NCI-H526 (cell line): ENCODE data around the gene COL18A1.

Experiments
- DNase-seq, 2 experiments: peaks; one replicate each; lab custom pipeline; 2025; lab: John Stamatoyannopoulos, UW

Gene COL18A1

GRCh38 chr21:45468971-45469272, 64.0 kb downstream of the COL18A1 start:
- DNase-seq, result no peak

- DNase-seq, result no peak
Observed at GRCh38 chr21:45469273-45470086, 64.5 kb downstream of the COL18A1 start.

GRCh38 chr21:45470087-45470515, 65.1 kb downstream of the COL18A1 start:
- DNase-seq, result no peak

GRCh38 chr21:45470773-45471524, 66.0 kb downstream of the COL18A1 start:
- no peak for DNase-seq

GRCh38 chr21:45471525-45472221, 66.7 kb downstream of the COL18A1 start:
- no peak for DNase-seq

DNA sequence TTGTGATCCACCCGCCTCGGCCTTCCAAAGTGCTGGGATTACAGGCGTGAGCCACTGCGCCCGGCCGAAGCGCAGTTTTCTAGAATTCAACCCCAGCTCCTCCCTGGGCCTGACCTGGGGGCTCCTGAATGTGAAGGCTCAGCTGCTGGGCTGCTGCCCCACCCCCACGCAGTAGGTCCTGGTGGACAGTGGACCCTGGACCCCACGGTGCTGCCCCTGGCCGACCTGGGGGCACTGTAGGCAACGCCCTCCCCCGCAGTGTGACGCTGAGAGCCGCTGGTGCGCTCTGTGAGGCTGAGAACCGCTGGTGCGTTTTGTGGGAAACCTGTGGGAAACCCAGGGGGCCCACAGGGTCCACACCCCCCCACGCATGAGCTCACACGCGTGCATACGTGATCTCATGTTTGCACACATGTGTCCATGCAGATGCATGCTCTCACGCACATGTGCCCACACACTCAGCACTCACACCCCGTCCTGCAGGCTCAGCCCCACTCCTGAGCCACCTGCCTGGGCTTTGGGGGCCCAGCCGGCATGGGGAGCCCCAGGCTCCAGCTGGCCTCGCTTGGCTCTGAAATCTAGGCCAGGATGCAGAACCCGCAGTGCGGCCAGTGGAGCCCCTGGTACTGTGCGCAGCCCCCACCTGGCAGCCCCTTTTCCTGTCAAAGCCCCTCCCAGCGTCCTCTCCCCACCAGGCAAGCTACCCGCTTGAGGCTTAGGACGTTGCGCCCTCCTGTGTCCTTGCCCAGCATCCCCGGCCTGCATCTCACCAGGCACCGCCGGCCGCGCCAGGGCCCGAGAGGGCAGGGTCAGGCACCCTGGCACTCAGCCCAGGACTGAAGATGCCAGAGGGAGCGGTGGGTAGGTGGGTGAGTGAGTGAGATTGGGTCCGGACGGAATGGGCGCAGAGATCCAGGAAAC, 67.7 kb downstream of the COL18A1 start:
- DNase-seq, result no peak

DNA sequence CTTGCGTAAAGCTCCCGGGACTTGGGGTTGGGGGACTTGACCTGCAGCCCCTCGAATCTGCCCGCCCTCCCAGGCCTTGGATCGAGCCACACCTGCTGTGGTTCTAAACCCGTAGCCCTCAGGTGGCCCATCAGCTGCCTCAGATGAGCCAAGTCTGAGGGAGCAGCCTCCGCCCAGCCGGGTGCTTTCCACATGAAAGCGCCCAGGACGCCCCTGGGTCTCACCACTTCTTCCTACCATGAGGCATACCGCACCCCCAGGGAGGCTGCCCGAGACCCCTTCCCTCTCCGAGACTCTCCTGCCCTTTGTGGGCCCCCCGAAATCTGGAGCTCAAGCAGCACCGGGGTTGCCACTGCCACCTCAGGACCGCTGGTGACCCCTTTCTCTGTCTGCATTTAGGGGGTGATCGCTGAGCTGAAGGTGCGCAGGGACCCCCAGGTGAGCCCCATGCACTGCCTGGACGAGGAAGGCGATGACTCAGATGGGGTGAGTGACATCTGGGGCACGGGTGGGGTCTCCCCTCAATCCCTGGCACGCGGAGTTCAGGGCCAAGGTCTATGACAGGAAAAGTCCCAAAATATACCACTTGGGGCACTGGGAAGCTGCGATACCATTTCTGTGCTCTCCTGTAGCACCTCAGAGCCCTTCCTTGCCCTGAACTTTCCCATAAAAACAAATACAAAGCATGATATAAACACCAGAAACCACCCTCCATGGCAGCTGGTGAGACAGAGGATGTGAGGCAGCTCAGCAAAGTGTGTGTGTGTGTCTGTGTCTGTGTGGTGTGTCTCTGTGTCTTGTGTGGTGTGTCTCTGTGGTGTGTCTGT, 68.7 kb downstream of the COL18A1 start:
- DNase-seq, result peak in 1 of 2 experiments; percentile 32

- no peak for DNase-seq
Observed at GRCh38 chr21:45474323-45474950, 69.5 kb downstream of the COL18A1 start.

GRCh38 chr21:45475004-45475685, 70.2 kb downstream of the COL18A1 start:
- no peak for DNase-seq

- DNase-seq, result no peak
Observed at GRCh38 chr21:45475797-45476570, 71.0 kb downstream of the COL18A1 start.

DNA sequence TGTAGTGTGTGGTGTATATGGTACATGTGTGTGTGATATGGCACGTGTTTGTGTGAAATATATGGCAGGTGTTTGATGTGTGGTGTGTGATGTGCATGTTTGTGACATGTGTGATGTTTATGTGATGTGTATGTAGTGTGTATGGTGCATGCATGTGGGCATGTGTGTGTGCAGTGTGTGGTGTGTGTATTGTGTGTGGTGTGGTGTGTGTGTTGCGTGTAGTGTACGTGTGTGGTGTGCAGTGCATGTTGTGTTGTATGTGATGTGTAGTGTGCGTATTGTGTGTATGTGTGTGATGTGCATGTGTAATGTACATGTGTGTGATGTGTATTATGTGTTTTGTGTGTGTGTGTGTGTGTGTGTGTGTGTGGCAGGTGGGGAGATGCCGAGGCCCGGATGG, 71.6 kb downstream of the COL18A1 start:
- no peak for DNase-seq

- peak in 1 of 2 experiments; percentile 20 for DNase-seq
Observed at GRCh38 chr21:45477176-45478114, 72.5 kb downstream of the COL18A1 start.

DNA sequence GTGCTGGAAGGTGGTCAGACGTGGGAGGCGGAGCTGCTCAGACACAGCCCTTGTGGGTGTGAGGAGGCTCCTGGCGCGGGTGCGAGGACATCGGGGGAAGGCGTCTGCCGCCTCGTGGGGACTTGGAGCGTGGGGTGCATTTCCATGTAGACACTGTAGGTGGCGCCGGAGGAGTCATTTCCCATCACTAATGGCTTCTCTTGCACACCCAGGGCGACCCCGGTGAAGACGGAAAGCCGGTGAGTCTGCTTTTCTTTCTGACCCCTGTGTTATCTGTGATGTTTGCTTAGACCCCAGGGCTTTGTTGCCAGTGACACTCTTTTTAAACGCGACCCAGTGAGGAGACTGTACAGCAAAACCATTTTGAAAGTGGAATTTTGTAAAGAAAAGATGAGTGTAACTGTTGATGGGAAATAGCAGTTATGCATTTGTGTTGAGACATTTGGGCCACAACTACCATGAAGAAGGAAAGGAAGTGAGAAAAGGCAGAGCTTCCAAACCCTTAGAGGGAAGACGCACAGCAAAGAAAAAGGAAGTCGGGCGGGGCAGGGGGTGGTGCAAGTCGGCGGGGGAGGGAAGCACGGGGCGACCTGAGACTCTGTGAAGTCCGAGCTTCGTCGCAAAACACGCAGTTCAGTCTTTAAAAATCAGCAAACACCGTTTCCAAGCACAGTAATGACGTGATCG, 73.3 kb downstream of the COL18A1 start:
- DNase-seq, result peak; percentile 45 to 79

DNA sequence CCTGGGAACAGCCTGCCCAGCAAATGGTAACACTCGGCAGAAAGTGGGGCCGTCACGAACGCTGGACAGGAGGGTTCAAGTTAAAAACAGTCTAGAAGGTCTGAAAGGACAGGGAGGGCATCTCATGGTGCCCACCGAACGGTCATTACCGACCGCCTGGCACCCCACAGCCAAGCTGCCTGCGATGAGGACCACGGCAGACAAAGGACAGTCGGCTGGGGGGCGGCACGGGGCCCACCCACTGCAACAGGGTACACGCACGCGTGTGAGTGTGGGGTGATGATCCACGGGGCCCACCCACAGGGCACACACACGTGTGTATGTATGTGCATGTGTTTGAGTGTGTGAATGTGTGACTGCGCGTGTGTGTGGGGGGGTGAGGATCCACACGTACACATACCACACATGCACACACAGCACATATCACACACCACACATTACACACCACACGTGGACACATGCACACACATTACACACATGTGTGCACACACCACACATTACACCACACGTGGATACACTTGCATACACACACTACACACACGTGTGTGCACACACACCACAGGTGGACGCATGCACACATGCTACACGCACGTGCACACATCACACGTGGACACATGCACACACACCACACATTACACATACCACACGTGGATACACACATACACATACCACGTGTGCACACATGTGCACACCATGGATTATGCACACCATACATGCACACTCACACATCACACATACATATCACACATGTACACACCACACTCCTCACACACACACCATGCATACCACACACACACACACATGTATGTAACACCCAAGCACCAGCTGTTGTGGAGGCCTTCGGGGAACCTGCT, 74.1 kb downstream of the COL18A1 start:
- DNase-seq, result no peak

DNA sequence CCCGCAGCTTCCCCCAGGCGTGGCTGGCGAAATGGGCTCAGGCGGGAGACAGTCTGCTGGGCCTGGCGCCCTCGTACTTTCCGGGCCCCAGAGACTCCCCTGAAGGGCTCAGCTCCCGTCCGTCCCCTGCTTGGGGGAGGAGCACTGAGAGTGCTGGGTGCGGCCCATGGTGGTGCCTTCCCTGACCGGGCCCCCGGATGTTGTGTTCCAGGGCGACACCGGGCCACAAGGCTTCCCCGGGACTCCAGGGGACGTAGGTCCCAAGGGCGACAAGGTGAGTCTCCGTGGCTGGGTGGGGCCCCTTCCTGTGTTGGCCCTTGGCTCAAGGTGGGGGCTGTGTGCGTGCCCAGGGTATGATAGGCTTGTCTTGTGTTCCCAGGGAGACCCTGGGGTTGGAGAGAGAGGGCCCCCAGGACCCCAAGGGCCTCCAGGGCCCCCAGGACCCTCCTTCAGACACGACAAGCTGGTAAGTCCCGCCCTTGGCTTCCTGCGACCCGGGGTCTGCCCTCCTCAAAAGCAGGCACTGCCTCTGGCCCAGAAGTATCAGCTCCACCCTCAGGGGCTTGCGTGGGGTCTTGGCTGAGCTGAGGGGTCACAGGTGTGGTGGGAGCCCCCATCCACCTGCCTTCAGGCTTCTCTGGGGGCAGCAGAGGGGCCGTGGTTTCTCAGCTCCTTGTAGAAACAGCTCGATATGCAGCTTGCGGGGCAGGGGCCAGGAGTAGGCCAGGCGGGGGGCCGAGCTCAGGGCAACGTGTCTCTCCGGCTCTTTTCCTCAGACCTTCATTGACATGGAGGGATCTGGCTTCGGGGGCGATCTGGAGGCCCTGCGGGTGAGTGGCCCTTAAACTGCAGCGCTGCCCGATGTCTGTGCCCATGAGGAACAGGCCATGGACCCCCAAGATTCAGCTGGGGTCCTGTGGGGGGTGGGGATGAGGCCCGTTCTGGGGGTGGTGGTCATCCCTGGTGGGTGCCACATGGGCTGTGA, 75.0 kb downstream of the COL18A1 start:
- DNase-seq, result no peak
